ENCODE results near the gene KCTD7. TPM values are rescaled to one million over a fixed set of nuclear protein-coding genes. Genes with fewer than 3 reads are reported as not detected.

Gene KCTD7
- polyA plus RNA-seq, 1 donor from 2014 or later, result 79.4 TPM

DNA sequence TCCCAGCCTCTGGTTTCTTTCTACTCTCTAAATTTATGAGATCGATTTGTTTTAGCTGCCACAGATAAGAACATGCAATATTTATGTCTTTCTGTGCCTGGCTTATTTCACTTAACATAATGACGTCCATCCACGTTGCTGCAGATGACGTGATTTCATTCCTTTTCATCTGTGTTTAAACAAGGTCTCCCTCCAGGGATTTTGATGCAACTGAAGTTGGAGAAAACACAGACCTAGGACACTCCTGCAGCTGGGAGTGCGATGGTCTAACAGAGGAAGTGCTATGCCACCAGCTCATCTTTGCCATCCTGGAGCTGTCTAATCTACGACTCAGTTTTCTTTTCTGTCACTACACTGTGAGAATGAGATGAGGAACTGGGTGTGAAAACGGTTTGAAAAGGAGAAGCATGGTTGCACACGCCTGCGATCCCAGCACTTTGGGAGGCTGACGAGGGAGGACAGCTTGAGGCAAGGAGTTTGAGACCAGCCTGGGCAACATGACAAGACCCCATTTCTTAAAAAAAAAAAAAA lies 1.5 kb upstream of the KCTD7 start:
- H3F3A ChIP-seq (ENCODE audit: insufficient read depth, low read length, poor library complexity, severe bottlenecking), result no peaks in the 10 kb centered on the region
- H3K4me3 ChIP-seq (ENCODE audit: low read length), result no peak overlapping the region
- H3K4me2 ChIP-seq (ENCODE audit: low read length), result no peak overlapping the region
- H3K79me2 ChIP-seq (replicated peaks; ENCODE audit: insufficient read depth, low read length), result peaks cover 18% of the 10 kb centered on the region
- TF ChIP-seq, protein P1, sequence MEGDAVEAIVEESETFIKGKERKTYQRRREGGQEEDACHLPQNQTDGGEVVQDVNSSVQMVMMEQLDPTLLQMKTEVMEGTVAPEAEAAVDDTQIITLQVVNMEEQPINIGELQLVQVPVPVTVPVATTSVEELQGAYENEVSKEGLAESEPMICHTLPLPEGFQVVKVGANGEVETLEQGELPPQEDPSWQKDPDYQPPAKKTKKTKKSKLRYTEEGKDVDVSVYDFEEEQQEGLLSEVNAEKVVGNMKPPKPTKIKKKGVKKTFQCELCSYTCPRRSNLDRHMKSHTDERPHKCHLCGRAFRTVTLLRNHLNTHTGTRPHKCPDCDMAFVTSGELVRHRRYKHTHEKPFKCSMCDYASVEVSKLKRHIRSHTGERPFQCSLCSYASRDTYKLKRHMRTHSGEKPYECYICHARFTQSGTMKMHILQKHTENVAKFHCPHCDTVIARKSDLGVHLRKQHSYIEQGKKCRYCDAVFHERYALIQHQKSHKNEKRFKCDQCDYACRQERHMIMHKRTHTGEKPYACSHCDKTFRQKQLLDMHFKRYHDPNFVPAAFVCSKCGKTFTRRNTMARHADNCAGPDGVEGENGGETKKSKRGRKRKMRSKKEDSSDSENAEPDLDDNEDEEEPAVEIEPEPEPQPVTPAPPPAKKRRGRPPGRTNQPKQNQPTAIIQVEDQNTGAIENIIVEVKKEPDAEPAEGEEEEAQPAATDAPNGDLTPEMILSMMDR (IDR thresholded peaks at IDR 0.05; ENCODE audit: poor library complexity, severe bottlenecking), result no peak
- TF ChIP-seq RAD21 (conservative IDR thresholded peaks at IDR 0.05) (no peak), TAF1 (IDR thresholded peaks at IDR 0.05; ENCODE audit: low read depth) (no peak), POLR2AphosphoS5 (IDR thresholded peaks at IDR 0.05) (no peak), EZH2 (IDR thresholded peaks at IDR 0.05; ENCODE audit: borderline replicate concordance, insufficient read depth, low read length, poor library complexity, severe bottlenecking) (no peak), SMC3 (conservative IDR thresholded peaks at IDR 0.05; ENCODE audit: poor library complexity) (no peak), MXI1 (conservative IDR thresholded peaks at IDR 0.05; ENCODE audit: poor library complexity, severe bottlenecking) (no peak), EP300 (conservative IDR thresholded peaks at IDR 0.05; ENCODE audit: poor library complexity, severe bottlenecking) (no peak)
- TF ChIP-seq, protein P2, sequence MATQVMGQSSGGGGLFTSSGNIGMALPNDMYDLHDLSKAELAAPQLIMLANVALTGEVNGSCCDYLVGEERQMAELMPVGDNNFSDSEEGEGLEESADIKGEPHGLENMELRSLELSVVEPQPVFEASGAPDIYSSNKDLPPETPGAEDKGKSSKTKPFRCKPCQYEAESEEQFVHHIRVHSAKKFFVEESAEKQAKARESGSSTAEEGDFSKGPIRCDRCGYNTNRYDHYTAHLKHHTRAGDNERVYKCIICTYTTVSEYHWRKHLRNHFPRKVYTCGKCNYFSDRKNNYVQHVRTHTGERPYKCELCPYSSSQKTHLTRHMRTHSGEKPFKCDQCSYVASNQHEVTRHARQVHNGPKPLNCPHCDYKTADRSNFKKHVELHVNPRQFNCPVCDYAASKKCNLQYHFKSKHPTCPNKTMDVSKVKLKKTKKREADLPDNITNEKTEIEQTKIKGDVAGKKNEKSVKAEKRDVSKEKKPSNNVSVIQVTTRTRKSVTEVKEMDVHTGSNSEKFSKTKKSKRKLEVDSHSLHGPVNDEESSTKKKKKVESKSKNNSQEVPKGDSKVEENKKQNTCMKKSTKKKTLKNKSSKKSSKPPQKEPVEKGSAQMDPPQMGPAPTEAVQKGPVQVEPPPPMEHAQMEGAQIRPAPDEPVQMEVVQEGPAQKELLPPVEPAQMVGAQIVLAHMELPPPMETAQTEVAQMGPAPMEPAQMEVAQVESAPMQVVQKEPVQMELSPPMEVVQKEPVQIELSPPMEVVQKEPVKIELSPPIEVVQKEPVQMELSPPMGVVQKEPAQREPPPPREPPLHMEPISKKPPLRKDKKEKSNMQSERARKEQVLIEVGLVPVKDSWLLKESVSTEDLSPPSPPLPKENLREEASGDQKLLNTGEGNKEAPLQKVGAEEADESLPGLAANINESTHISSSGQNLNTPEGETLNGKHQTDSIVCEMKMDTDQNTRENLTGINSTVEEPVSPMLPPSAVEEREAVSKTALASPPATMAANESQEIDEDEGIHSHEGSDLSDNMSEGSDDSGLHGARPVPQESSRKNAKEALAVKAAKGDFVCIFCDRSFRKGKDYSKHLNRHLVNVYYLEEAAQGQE (IDR thresholded peaks at IDR 0.05; ENCODE audit: borderline replicate concordance), result no peak
- H3K9ac ChIP-seq (ENCODE audit: low read length), result no peak overlapping the region
- no peaks in the 10 kb centered on the region for H3K36me3 ChIP-seq (ENCODE audit: insufficient read depth, low read length)
- H3K27ac ChIP-seq (ENCODE audit: low read length), result no peak overlapping the region
- no peak overlapping the region for H2AFZ ChIP-seq (ENCODE audit: low read depth, low read length)
- H3K9me2 ChIP-seq (ENCODE audit: insufficient read depth, low read length), result no peaks in the 10 kb centered on the region
- no peaks in the 10 kb centered on the region for H4K20me1 ChIP-seq (ENCODE audit: insufficient read depth)
- H3K9me3 ChIP-seq (ENCODE audit: low read length), result no peaks in the 10 kb centered on the region
- H3K27me3 ChIP-seq (ENCODE audit: insufficient read depth, low read depth, low read length), result no peaks in the 10 kb centered on the region

DNA sequence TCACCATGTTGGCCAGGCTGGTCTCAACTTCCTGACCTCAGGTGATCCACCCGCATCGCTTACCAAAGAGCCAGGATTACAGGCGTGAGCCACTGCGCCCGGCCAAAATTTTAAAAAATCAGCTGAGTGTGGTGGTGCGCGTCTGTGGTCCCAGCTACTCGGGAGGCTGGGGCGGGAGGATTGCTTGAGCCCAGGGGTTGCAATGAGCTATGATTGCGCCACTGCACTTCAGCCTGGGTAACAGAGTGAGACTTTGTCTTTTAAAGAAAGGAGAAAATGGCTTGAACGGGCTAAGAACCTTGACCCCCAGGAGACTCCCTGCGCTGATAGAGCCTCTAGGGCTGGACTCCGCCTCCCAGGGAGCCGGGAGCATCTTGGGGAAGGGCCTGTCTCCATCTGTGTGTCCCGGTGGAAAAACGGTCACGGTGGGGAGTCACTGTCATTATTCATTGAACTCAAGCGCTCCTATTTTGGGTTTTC lies 760 bp upstream of the KCTD7 start:
- Histone ChIP-seq H3K9me2 (ENCODE audit: insufficient read depth, low read length) (no peaks in the 10 kb centered on the region), H3K4me3 (ENCODE audit: low read length) (peak overlapping the region; percentile 91), H4K20me1 (ENCODE audit: insufficient read depth) (no peaks in the 10 kb centered on the region), H2AFZ (ENCODE audit: low read depth, low read length) (peak overlapping the region; percentile 86), H3K36me3 (ENCODE audit: insufficient read depth, low read length) (no peaks in the 10 kb centered on the region), H3K9ac (ENCODE audit: low read length) (peak overlapping the region; percentile 90), H3F3A (ENCODE audit: insufficient read depth, low read length, poor library complexity, severe bottlenecking) (no peaks in the 10 kb centered on the region), H3K27ac (ENCODE audit: low read length) (peak overlapping the region; percentile 91), H3K79me2 (replicated peaks; ENCODE audit: insufficient read depth, low read length) (peaks cover 18% of the 10 kb centered on the region), H3K9me3 (ENCODE audit: low read length) (no peaks in the 10 kb centered on the region), H3K4me2 (ENCODE audit: low read length) (peak overlapping the region; percentile 93), H3K27me3 (ENCODE audit: insufficient read depth, low read depth, low read length) (no peaks in the 10 kb centered on the region)
- TF ChIP-seq TAF1 (IDR thresholded peaks at IDR 0.05; ENCODE audit: low read depth) (no peak), SMC3 (conservative IDR thresholded peaks at IDR 0.05; ENCODE audit: poor library complexity) (no peak), POLR2AphosphoS5 (IDR thresholded peaks at IDR 0.05) (no peak), RAD21 (conservative IDR thresholded peaks at IDR 0.05) (no peak), MXI1 (conservative IDR thresholded peaks at IDR 0.05; ENCODE audit: poor library complexity, severe bottlenecking) (no peak), EZH2 (IDR thresholded peaks at IDR 0.05; ENCODE audit: borderline replicate concordance, insufficient read depth, low read length, poor library complexity, severe bottlenecking) (no peak), EP300 (conservative IDR thresholded peaks at IDR 0.05; ENCODE audit: poor library complexity, severe bottlenecking) (no peak)
- TF ChIP-seq, protein P2 (IDR thresholded peaks at IDR 0.05; ENCODE audit: borderline replicate concordance), result no peak
- TF ChIP-seq, protein P1 (IDR thresholded peaks at IDR 0.05; ENCODE audit: poor library complexity, severe bottlenecking), result no peak
